Endothelial cell of umbilical vein (primary cell): ENCODE measurements around the gene TUBD1. TPM values are rescaled to one million over a fixed set of nuclear protein-coding genes. Genes with fewer than 3 reads are reported as not detected.
A peak's percentile ranks its signal among the peaks of the same experiment; 100 is the strongest.

Experiments used
- Bru-seq: library from RNA; stranded (reverse); fragments of 400-500 nt; gene quantifications from one replicate; lab custom pipeline; 2021; lab: Mats Ljungman, UMichigan
- BruChase-seq, 2 experiments: library from RNA; stranded (reverse); fragments of 400-500 nt; gene quantifications; one replicate each; lab custom pipeline; 2021; lab: Mats Ljungman, UMichigan
- BruUV-seq: library from RNA; stranded (reverse); fragments of 400-500 nt; replicated peaks from 2 replicates; lab custom pipeline; 2021; lab: Mats Ljungman, UMichigan
- CTCF ChIA-PET: fragments of 300-600, 350-600 bp; sonication (Branson Sonifier 250); formaldehyde crosslinking; loops from one replicate; lab custom pipeline; 2021; ENCODE audit warnings: antibody characterized with exemption, inconsistent platforms; lab: Charles Lee
- POLR2A ChIA-PET: fragments of 300-600, 350-600 bp; sonication (Branson Sonifier 250); formaldehyde crosslinking; loops from one replicate; lab custom pipeline; 2021; ENCODE audit warnings: antibody characterized with exemption, inconsistent platforms; lab: Charles Lee
- DNase-seq: peaks from one replicate; pipeline ENCODE4 v3.0.0-alpha.2; 2011; ENCODE audit warnings: low read depth, low spot score
- FAIRE-seq: peaks from 2 replicates; lab custom pipeline; 2011; peaks lifted over from hg19 to GRCh38; lab: Jason Lieb, UNC
- H2AFZ ChIP-seq: 2 replicates; pipeline ENCODE4 v1.6.0; 2012; ENCODE audit warnings: low read depth, low read length, control low read depth, inconsistent platforms
- H3K27ac ChIP-seq: 2 replicates; pipeline ENCODE4 v1.5.1; 2011; ENCODE audit warnings: low read depth, mild to moderate bottlenecking, control low read depth, low read length, moderate library complexity; ENCODE audit not compliant: insufficient read depth
- H3K27me3 ChIP-seq, 2 experiments: 2 replicates each; pipeline versions ENCODE4 v1.6.0 to v1.6.1; 2011; ENCODE audit warnings: low read length in 2 of 2, mixed read lengths in 1 of 2; ENCODE audit not compliant: control insufficient read depth in 2 of 2, insufficient read depth in 2 of 2
- H3K36me3 ChIP-seq, 2 experiments: 2 replicates in 1 of 2; 3 replicates in 1 of 2; pipeline ENCODE4 v1.5.1; 2011; ENCODE audit warnings: low read length in 2 of 2, mild to moderate bottlenecking in 1 of 2, moderate library complexity in 1 of 2; ENCODE audit not compliant: control insufficient read depth in 2 of 2, insufficient read depth in 2 of 2; ENCODE audit errors: extremely low read depth in 1 of 2
- H3K4me1 ChIP-seq: 3 replicates; pipeline ENCODE4 v1.5.1; 2011; ENCODE audit warnings: mild to moderate bottlenecking, low read length; ENCODE audit not compliant: control insufficient read depth, insufficient read depth; ENCODE audit errors: extremely low read depth
- H3K4me2 ChIP-seq: 2 replicates; pipeline ENCODE4 v1.6.1; 2011; ENCODE audit warnings: low read length, control low read depth, mixed read lengths; ENCODE audit not compliant: insufficient read depth
- H3K4me3 ChIP-seq, 3 experiments: fragments of 200-600 bp in 1 of 3; sonication (generic), shearing (Covaris generic) in 1 of 3; replicated peaks in 1 of 3; 2 replicates each; pipeline ENCODE4 v1.5.1; 2011 to 2016; ENCODE audit warnings: control low read depth in 3 of 3, low read length in 3 of 3, mild to moderate bottlenecking in 2 of 3, inconsistent platforms in 1 of 3, low read depth in 1 of 3, moderate library complexity in 1 of 3; ENCODE audit not compliant: insufficient read depth in 1 of 3
- H3K79me2 ChIP-seq: 2 replicates; pipeline ENCODE4 v1.6.0; 2012; ENCODE audit warnings: low read length, inconsistent platforms; ENCODE audit not compliant: control insufficient read depth, insufficient read depth
- H3K9ac ChIP-seq: replicated peaks from 2 replicates; pipeline ENCODE3; 2011; ENCODE audit warnings: low read length, control low read depth; ENCODE audit not compliant: insufficient read depth; ENCODE audit errors: extremely low read depth
- H3K9me1 ChIP-seq: replicated peaks from 3 replicates; pipeline ENCODE4 v1.6.0; 2011; ENCODE audit warnings: mild to moderate bottlenecking, low read length; ENCODE audit not compliant: control insufficient read depth, insufficient read depth; ENCODE audit errors: extremely low read depth
- H3K9me3 ChIP-seq: replicated peaks from 2 replicates; pipeline ENCODE4 v1.5.1; 2012; ENCODE audit warnings: low read length, inconsistent platforms; ENCODE audit not compliant: control insufficient read depth, insufficient read depth
- H4K20me1 ChIP-seq: replicated peaks from 2 replicates; pipeline ENCODE3; 2011; ENCODE audit warnings: mild to moderate bottlenecking, low read length; ENCODE audit not compliant: control insufficient read depth, insufficient read depth; ENCODE audit errors: extremely low read depth
- CTCF ChIP-seq, 2 donors: IDR thresholded peaks; 1 replicate in 1 of 2; 2 replicates in 1 of 2; pipeline ENCODE4 v1.5.1; 2011; ENCODE audit warnings: low read length in 2 of 2, mild to moderate bottlenecking in 2 of 2, moderate library complexity in 2 of 2, control low read depth in 1 of 2, inconsistent platforms in 1 of 2, low read depth in 1 of 2; ENCODE audit not compliant: insufficient read depth in 1 of 2; ENCODE audit errors: extremely low read depth in 1 of 2
- EZH2 ChIP-seq: IDR thresholded peaks from 2 replicates; pipeline ENCODE4 v1.6.1; 2012; ENCODE audit warnings: borderline replicate concordance, low read depth, mild to moderate bottlenecking, moderate library complexity, low read length, inconsistent platforms; ENCODE audit not compliant: severe bottlenecking
- FOS ChIP-seq: IDR thresholded peaks from 2 replicates; pipeline ENCODE4 v1.6.1; 2011; ENCODE audit warnings: mild to moderate bottlenecking, low read length, moderate library complexity, borderline replicate concordance; ENCODE audit not compliant: insufficient read depth
- GATA2 ChIP-seq: IDR thresholded peaks from 2 replicates; pipeline ENCODE4 v1.7.0; 2011; ENCODE audit warnings: low read depth, mild to moderate bottlenecking, moderate library complexity, mixed read lengths, low read length; ENCODE audit not compliant: insufficient read length, insufficient read depth
- JUN ChIP-seq: IDR thresholded peaks from 2 replicates; pipeline ENCODE4 v1.6.1; 2011; ENCODE audit warnings: borderline replicate concordance, low read depth; ENCODE audit not compliant: insufficient read length, insufficient read depth
- MAX ChIP-seq: IDR thresholded peaks from 2 replicates; pipeline ENCODE4 v1.6.1; 2011; ENCODE audit not compliant: insufficient read depth, insufficient read length
- POLR2A ChIP-seq: IDR thresholded peaks from 2 replicates; pipeline ENCODE4 v1.6.1; 2012; ENCODE audit warnings: low read depth, mild to moderate bottlenecking, control low read depth, low read length
- POLR2AphosphoS5 ChIP-seq: IDR thresholded peaks from 2 replicates; pipeline ENCODE4 v1.6.1; 2012; ENCODE audit warnings: low read depth, mild to moderate bottlenecking, control low read depth, low read length, moderate library complexity; ENCODE audit not compliant: insufficient read depth
- dilution Hi-C: fragments of 300-500 bp; cut with MboI; formaldehyde crosslinking; loops from one replicate; pipeline ENCODE4 v1.15.0; 2019; ENCODE audit warnings: low sequenced_read_pairs; ENCODE audit not compliant: extremely low pct_ligation_motif_present
- intact Hi-C: fragments of 100-400 bp; cut with micrococcal nuclease; formaldehyde crosslinking; loops from one replicate; pipeline ENCODE4 v1.10.0; 2022
- long read RNA-seq: library from polyadenylated mRNA; stranded (forward); transcript quantifications from one replicate; pipeline ENCODE4 v2.0.0, GENCODE V29; 2021
- polyA minus RNA-seq, 3 experiments: library from RNA; depleted of rRNA, polyadenylated mRNA; stranded (reverse); fragments of >200 nt; gene quantifications; 1 replicate in 1 of 3; 2 replicates in 2 of 3; pipeline ENCODE4 v1.2.3, GENCODE V29; 2011
- polyA plus RNA-seq, 4 experiments: library from polyadenylated mRNA; depleted of rRNA in 3 of 4; stranded (reverse) in 3 of 4; unstranded in 1 of 4; fragments of >200 nt; gene quantifications; 2 replicates each; pipeline versions ENCODE4 v1.2.1 to v1.2.3, GENCODE V29; 2011 to 2012; ENCODE audit warnings: missing spikeins in 1 of 4
- total RNA-seq: library from RNA; stranded (reverse); gene quantifications from 2 replicates; pipeline ENCODE4 v1.2.3, GENCODE V29; 2021

TUBD1 gene
- total RNA-seq: 11.3 and 11.6 TPM in 2 replicates
- 4.1 and 4.9 TPM in 2 replicates for polyA plus RNA-seq
- 6.0 and 6.4 TPM in 2 replicates for polyA plus RNA-seq (2011; cell fraction: cytosol; rRNA removed)
- 6.3 and 8.4 TPM in 2 replicates for polyA plus RNA-seq (2011; cell fraction: nucleus; rRNA removed)
- polyA plus RNA-seq (2012): 9.6 and 10.6 TPM in 2 replicates
- polyA minus RNA-seq: 14.2 and 22.1 TPM in 2 replicates
- polyA minus RNA-seq (2011; cell fraction: cytosol; rRNA and poly(A)+ RNA removed): 14.6 TPM
- polyA minus RNA-seq (2011; cell fraction: nucleus; rRNA and poly(A)+ RNA removed): 7.4 and 13.4 TPM in 2 replicates
- percentile 56 among the genes with signal in this experiment for Bru-seq, nascent RNA
- BruChase-seq, experiment 1, labeled RNA remaining after a 6-hour chase: percentile 57 among the genes with signal in this experiment
- BruChase-seq, experiment 2, labeled RNA remaining after a 2-hour chase: percentile 65 among the genes with signal in this experiment
- long read RNA-seq, transcript TUBD1-201 (9 exons, 2,490 nt): major isoform, 11 of 20 reads
- long read RNA-seq, partial matches to known transcripts: 1 of 20 reads
- long read RNA-seq, other reads (novel, unspliced or antisense): 7 of 20 reads

GRCh38 chr17:59892924-59893675 is at the start of gene TUBD1, which contains the start of gene RPS6KB1:
Gene TUBD1 (minus strand): TSS chr17:59892943. CDS start chr17:59891002, 1,941 bp downstream.
Gene RPS6KB1 (plus strand): TSS chr17:59893121. CDS start chr17:59893185, 64 bp downstream.
- H3K9me1 ChIP-seq: no peaks in the 10 kb centered on the region
- H3K27me3 ChIP-seq: no peaks in the 10 kb centered on the region
- peak within 1 kb of the TSS; percentile 93 for H3K4me2 ChIP-seq
- H3K9ac ChIP-seq: peak within 1 kb of the TSS; percentile 80
- H4K20me1 ChIP-seq: peaks cover 2% of the 10 kb centered on the region
- CTCF ChIA-PET: interaction anchor here (0.9 to 2.4 kb wide), 6 partner anchors 13 to 24 kb away, joined by 3 to 15 read pairs (median 4); no protein-coding TSS in a partner anchor
- H3K4me1 ChIP-seq: peaks cover 11% of the 10 kb centered on the region
- no peaks in the 10 kb centered on the region for H3K9me3 ChIP-seq
- POLR2A ChIA-PET: no interaction called here
- H3K27ac ChIP-seq: peak within 1 kb of the TSS; percentile 42
- BruUV-seq: no TSS peak
- no peaks in the 10 kb centered on the region for H3K36me3 ChIP-seq
- dilution Hi-C loops (no loop called here), intact Hi-C loops (no loop called here)
- FAIRE-seq (peak; percentile 100), DNase-seq (peak; percentile 100)
- peak; percentile 47 for TF ChIP-seq MAX
- TF ChIP-seq POLR2AphosphoS5: peak; percentile 79
- TF ChIP-seq GATA2: no peak
- TF ChIP-seq POLR2A: peak; percentile 81
- TF ChIP-seq JUN: no peak
- TF ChIP-seq CTCF (IDR thresholded peaks at IDR 0.05; ENCODE audit: extremely low read depth in 1 of 2, insufficient read depth in 1 of 2, low read depth in 1 of 2, low read length in 2 of 2): no peak
- TF ChIP-seq FOS: no peak
- no peak for TF ChIP-seq EZH2
- peak within 1 kb of the TSS; percentile 82 to 92 (median 91) for H3K4me3 ChIP-seq
- peaks cover 52% of the 10 kb centered on the region for H3K79me2 ChIP-seq
- peak within 1 kb of the TSS; percentile 76 for H2AFZ ChIP-seq
